Karpas-422 (cell line): Measurements from ENCODE around the gene SMG9. TPM values are rescaled to one million over a fixed set of nuclear protein-coding genes. Genes with fewer than 3 reads are reported as not detected.

ENCODE experiments used
- DNase-seq: peaks from one replicate; pipeline ENCODE4 v3.0.0-alpha.2; 2015
- H2AFZ ChIP-seq: fragments of 200-600 bp; sonication (generic); 2 replicates; pipeline ENCODE4 v1.6.1; 2014; ENCODE audit warnings: antibody characterized with exemption, low read length, mixed read lengths
- H3K27ac ChIP-seq: fragments of 200-600 bp; sonication (generic); 2 replicates; pipeline ENCODE4 v1.5.1; 2014; ENCODE audit warnings: mild to moderate bottlenecking, low read length, moderate library complexity
- H3K27me3 ChIP-seq: fragments of 200-600 bp; sonication (generic); 2 replicates; pipeline ENCODE4 v1.6.1; 2014; ENCODE audit warnings: low read length, mixed read lengths
- H3K36me3 ChIP-seq: fragments of 200-600 bp; sonication (generic); 2 replicates; pipeline ENCODE4 v1.6.1; 2014; ENCODE audit warnings: low read length, mixed read lengths; ENCODE audit not compliant: insufficient read depth
- H3K4me1 ChIP-seq: fragments of 200-600 bp; sonication (generic); 2 replicates; pipeline ENCODE4 v1.6.1; 2014; ENCODE audit warnings: mild to moderate bottlenecking, low read length, mixed read lengths
- H3K4me2 ChIP-seq: fragments of 200-600 bp; sonication (generic); 2 replicates; pipeline ENCODE4 v1.6.1; 2014; ENCODE audit warnings: low read length, low read depth, mild to moderate bottlenecking; ENCODE audit not compliant: poor library complexity, severe bottlenecking
- H3K4me3 ChIP-seq: fragments of 200-600 bp; sonication (generic); 2 replicates; pipeline ENCODE4 v1.5.1; 2014; ENCODE audit warnings: mild to moderate bottlenecking, antibody characterized with exemption, low read length, mixed read lengths
- H3K79me2 ChIP-seq: fragments of 200-600 bp; sonication (generic); 2 replicates; pipeline ENCODE4 v1.6.1; 2014; ENCODE audit warnings: mild to moderate bottlenecking, low read length, mixed read lengths
- H3K9ac ChIP-seq: fragments of 200-600 bp; sonication (generic); 2 replicates; pipeline ENCODE4 v1.6.0; 2014; ENCODE audit warnings: low read length
- H3K9me2 ChIP-seq: fragments of 200-600 bp; sonication (generic), shearing (Covaris generic); replicated peaks from 2 replicates; pipeline ENCODE4 v1.6.0; 2014; ENCODE audit warnings: mild to moderate bottlenecking, low read length, moderate library complexity; ENCODE audit not compliant: insufficient read depth
- H3K9me3 ChIP-seq: fragments of 300-700, 200-600 bp; sonication (generic); 2 replicates; pipeline ENCODE4 v1.6.1; 2014; ENCODE audit warnings: low read length, mixed read lengths
- H4K20me1 ChIP-seq: fragments of 200-600 bp; sonication (generic); 2 replicates; pipeline ENCODE4 v1.6.1; 2014; ENCODE audit warnings: mild to moderate bottlenecking, antibody characterized with exemption, low read length, low read depth; ENCODE audit not compliant: insufficient read depth
- total RNA-seq: library from RNA; depleted of rRNA; stranded (reverse); fragments of >200 nt; shearing (Covaris generic); gene quantifications from 2 replicates; pipeline ENCODE4 v1.2.3, GENCODE V29; 2014; ENCODE audit warnings: low replicate concordance

Gene SMG9
- total RNA-seq, 1 experiment from 2014 or later: 11.0 TPM

GRCh38 chr19:43782311-43782660, 27.5 kb upstream of the SMG9 start:
- DNase-seq: no peak
- no peak overlapping the region for H3K4me2 ChIP-seq

GRCh38 chr19:43781630-43782310, 27.0 kb upstream of the SMG9 start:
- Histone ChIP-seq H3K9ac (no peak overlapping the region), H3K4me3 (no peak overlapping the region), H3K36me3 (no peaks in the 10 kb centered on the region), H3K27me3 (no peaks in the 10 kb centered on the region), H3K9me3 (no peaks in the 10 kb centered on the region), H3K27ac (no peak overlapping the region), H3K4me2 (no peak overlapping the region), H3K79me2 (no peaks in the 10 kb centered on the region), H4K20me1 (no peaks in the 10 kb centered on the region), H2AFZ (no peak overlapping the region), H3K4me1 (peaks cover 8% of the 10 kb centered on the region; the same call in 1 of the 2 replicates), H3K9me2 (no peaks in the 10 kb centered on the region)
- no peak for DNase-seq

More at GRCh38 chr19:43782311-43782660, 27.5 kb upstream of the SMG9 start:
- no peaks in the 10 kb centered on the region for H3K9me2 ChIP-seq
- no peak overlapping the region for H3K27ac ChIP-seq
- H3K9me3 ChIP-seq: no peaks in the 10 kb centered on the region
- no peaks in the 10 kb centered on the region for H3K79me2 ChIP-seq
- H3K4me3 ChIP-seq: no peak overlapping the region
- H3K4me1 ChIP-seq: peaks cover 8% of the 10 kb centered on the region; the same call in 1 of the 2 replicates
- no peak overlapping the region for H2AFZ ChIP-seq
- H3K36me3 ChIP-seq: no peaks in the 10 kb centered on the region
- H3K27me3 ChIP-seq: no peaks in the 10 kb centered on the region
- H4K20me1 ChIP-seq: no peaks in the 10 kb centered on the region
- H3K9ac ChIP-seq: no peak overlapping the region

- Histone ChIP-seq H3K4me2 (no peak within 1 kb of the TSS), H3K9me2 (no peaks in the 10 kb centered on the region), H3K27ac (no peak within 1 kb of the TSS), H3K36me3 (no peaks in the 10 kb centered on the region), H3K9ac (no peak within 1 kb of the TSS), H3K27me3 (no peaks in the 10 kb centered on the region), H4K20me1 (no peaks in the 10 kb centered on the region), H3K4me1 (peaks cover 8% of the 10 kb centered on the region; the same call in 1 of the 2 replicates), H3K4me3 (no peak within 1 kb of the TSS), H3K79me2 (no peaks in the 10 kb centered on the region), H3K9me3 (no peaks in the 10 kb centered on the region), H2AFZ (no peak within 1 kb of the TSS)
- no peak for DNase-seq
These were observed 26.2 kb upstream of the SMG9 start, which contains the start of gene KCNN4 for GRCh38 chr19:43780706-43781525. Gene KCNN4, minus strand, starts transcription at chr19:43780973. Its CDS starts 112 bp downstream, at chr19:43780861.

- Histone ChIP-seq H3K9me3 (no peaks in the 10 kb centered on the region), H3K9ac (no peak overlapping the region), H3K27ac (no peak overlapping the region), H3K4me3 (no peak overlapping the region), H3K9me2 (no peaks in the 10 kb centered on the region), H4K20me1 (no peaks in the 10 kb centered on the region), H3K79me2 (no peaks in the 10 kb centered on the region), H3K36me3 (no peaks in the 10 kb centered on the region), H3K4me1 (peaks cover 5% of the 10 kb centered on the region; the same call in 1 of the 2 replicates), H2AFZ (no peak overlapping the region), H3K4me2 (no peak overlapping the region), H3K27me3 (no peaks in the 10 kb centered on the region)
- DNase-seq: no peak
These were observed 25.1 kb upstream of the SMG9 start for GRCh38 chr19:43779820-43780219.

GRCh38 chr19:43779147-43779819, 24.5 kb upstream of the SMG9 start:
- peaks cover 3% of the 10 kb centered on the region; the same call in 1 of the 2 replicates for H3K4me1 ChIP-seq
- no peaks in the 10 kb centered on the region for H3K79me2 ChIP-seq

GRCh38 chr19:43778651-43779050, 23.9 kb upstream of the SMG9 start:
- Histone ChIP-seq H3K79me2 (no peaks in the 10 kb centered on the region), H3K27ac (no peak overlapping the region), H3K4me2 (no peak overlapping the region), H3K9me3 (no peaks in the 10 kb centered on the region), H3K9me2 (no peaks in the 10 kb centered on the region), H4K20me1 (no peaks in the 10 kb centered on the region), H3K4me1 (no peaks in the 10 kb centered on the region; the same call in 1 of the 2 replicates), H3K36me3 (no peaks in the 10 kb centered on the region), H3K9ac (no peak overlapping the region), H3K27me3 (no peaks in the 10 kb centered on the region), H2AFZ (no peak overlapping the region), H3K4me3 (no peak overlapping the region)
- DNase-seq: no peak

More at GRCh38 chr19:43779147-43779819, 24.5 kb upstream of the SMG9 start:
- no peak for DNase-seq
- H4K20me1 ChIP-seq: no peaks in the 10 kb centered on the region
- H3K4me3 ChIP-seq: no peak overlapping the region
- H3K27ac ChIP-seq: no peak overlapping the region
- H3K9me2 ChIP-seq: no peaks in the 10 kb centered on the region
- no peak overlapping the region for H3K4me2 ChIP-seq
- no peaks in the 10 kb centered on the region for H3K36me3 ChIP-seq
- H2AFZ ChIP-seq: no peak overlapping the region
- no peaks in the 10 kb centered on the region for H3K9me3 ChIP-seq
- no peak overlapping the region for H3K9ac ChIP-seq
- H3K27me3 ChIP-seq: no peaks in the 10 kb centered on the region

- Histone ChIP-seq H3K4me1 (no peaks in the 10 kb centered on the region; the same call in 1 of the 2 replicates), H3K9me2 (no peaks in the 10 kb centered on the region), H3K79me2 (no peaks in the 10 kb centered on the region)
These were observed 22.5 kb upstream of the SMG9 start for GRCh38 chr19:43777163-43777695.

More at GRCh38 chr19:43777163-43777695, 22.5 kb upstream of the SMG9 start:
- Histone ChIP-seq H3K9me3 (no peaks in the 10 kb centered on the region), H3K9ac (no peak overlapping the region), H3K4me2 (no peak overlapping the region), H3K36me3 (no peaks in the 10 kb centered on the region), H3K4me3 (no peak overlapping the region), H2AFZ (no peak overlapping the region), H3K27ac (no peak overlapping the region), H3K27me3 (no peaks in the 10 kb centered on the region), H4K20me1 (no peaks in the 10 kb centered on the region)
- no peak for DNase-seq
